ENCODE measurements around the gene SKI.
"Not testable (repeated sequence)": the region's sequence is repeated elsewhere in the genome, so short reads cannot be mapped to it uniquely, and the experiment has no call there.

Gene SKI

DNA sequence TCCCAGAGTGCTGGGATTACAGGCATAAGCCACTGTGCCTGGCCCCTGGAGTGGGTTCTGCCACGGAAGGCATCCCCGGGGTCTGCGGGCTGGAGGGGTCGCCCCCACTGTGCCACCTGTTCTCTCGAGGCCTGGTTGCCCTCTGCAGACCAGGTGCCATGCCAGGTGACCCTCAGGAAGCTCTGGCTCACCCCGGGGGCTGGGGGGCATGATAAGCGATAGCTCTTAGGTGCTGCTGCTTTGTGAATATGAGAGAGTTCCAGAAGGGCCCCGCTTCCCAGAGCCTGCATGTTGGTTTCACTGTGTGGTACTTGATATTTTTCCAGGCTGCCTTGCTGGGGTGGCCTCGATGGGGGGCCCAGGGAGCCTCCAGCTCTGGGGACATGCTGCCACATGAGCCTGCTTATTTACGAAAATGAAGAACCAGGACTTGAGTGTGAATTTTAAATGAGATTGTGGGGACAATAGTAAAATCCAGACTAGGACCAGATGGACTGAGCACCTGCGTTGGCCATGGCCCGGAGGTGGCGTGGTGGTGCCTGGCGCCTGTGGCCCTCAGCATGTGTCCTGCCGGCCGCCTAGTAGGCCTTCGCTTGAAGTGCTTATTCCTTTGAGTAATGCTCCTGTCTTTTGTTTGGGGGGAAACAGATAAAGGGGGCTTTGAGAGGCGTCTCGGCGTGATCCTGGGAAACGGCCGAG lies 7.3 kb downstream of the SKI start:
- Mint-ChIP-seq H3K4me1 (peaks cover 61 to 88% of the 10 kb centered on the region in 2 donors), H3K36me3 (peaks cover 8 to 20% of the 10 kb centered on the region in 2 donors), H3K9me3 (no peaks in the 10 kb centered on the region), H3K27me3 (no peaks in the 10 kb centered on the region), H3K27ac (peak overlapping the region; percentile 77), H3K4me3 (peak overlapping the region in 1 of 2 donors; percentile 46)
- no peak for DNase-seq
- ATAC-seq (replicated peaks): no peak

DNA sequence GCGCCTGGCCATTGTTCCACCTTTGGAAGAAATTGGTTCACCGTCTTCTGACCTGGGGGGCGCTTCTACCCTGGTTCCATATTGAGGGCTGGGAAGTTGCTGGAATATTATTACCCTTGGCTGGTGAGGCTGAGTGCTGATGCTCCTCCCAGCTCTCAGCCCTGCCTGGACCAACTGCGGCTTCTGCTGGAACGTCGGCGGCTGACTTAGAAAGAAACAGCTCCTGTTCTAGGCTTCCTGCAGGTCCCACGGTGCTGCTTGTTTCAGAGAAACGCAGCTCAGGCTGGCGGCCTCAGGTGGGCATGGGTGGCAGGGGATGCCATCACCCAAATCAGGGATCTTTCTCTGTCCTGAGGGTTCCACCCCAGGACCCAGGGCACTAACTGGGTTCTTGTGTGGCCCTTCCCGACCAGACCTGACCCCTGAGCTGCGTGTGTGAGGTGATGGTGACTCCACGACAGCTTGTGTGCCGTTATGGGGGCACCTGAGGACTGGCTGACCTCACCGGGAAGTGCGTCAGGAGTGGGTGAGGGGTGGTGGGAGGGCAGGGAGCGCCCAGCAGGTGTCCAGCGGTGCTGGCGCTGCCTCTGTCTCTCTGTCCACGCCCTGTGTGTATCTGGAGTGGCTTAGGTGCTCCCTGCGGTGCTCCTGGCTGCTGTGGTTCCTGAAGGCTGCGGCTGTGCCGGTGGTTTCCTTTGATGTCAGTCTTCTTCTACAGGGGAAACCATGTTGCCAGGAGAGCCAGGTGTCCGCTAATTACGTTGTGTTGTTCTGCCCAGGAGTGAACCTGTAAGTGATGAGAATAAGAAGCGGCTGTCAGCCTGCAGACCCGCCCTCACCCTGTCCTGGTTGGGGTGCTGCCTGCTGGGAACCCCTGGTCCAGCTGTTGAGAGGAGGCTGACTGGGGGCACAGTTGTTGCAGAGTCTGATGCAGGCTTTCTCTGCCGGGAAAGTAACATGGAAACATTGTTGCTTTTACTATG lies 8.9 kb downstream of the SKI start:
- no peak for ATAC-seq (replicated peaks)
- no peak for DNase-seq
- H3K9me3 Mint-ChIP-seq: no peaks in the 10 kb centered on the region
- H3K4me3 Mint-ChIP-seq: no peak overlapping the region
- H3K36me3 Mint-ChIP-seq: peaks cover 11 to 14% of the 10 kb centered on the region in 2 donors
- peaks cover 51 to 84% of the 10 kb centered on the region in 2 donors for H3K4me1 Mint-ChIP-seq
- no peaks in the 10 kb centered on the region for H3K27me3 Mint-ChIP-seq
- H3K27ac Mint-ChIP-seq: no peak overlapping the region

DNA sequence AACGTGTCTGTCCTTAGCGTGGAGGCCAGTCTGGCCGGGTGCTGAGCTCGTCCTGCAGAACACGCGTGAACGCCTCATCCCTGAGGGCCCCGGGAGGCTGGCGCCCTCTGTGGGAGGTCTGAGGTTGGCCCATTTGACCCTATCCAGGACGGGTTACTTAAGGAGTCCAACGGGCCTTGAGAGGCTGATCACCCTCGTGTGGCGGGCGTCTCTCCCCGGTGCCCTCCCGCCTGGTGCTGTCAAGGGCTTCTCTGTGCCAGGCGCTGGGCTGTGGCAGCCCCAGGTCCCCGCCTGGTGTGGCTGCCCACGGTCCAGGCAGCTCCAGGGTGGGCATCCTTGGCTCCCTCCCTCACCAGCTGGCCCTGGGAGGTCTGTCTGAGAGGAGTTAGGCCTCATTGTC lies 9.7 kb downstream of the SKI start:
- no peaks in the 10 kb centered on the region for H3K9me3 Mint-ChIP-seq
- H3K4me3 Mint-ChIP-seq: no peak overlapping the region
- DNase-seq (no peak), ATAC-seq (replicated peaks) (no peak)
- peaks cover 14 to 15% of the 10 kb centered on the region in 2 donors for H3K36me3 Mint-ChIP-seq
- H3K27ac Mint-ChIP-seq: no peak overlapping the region
- H3K4me1 Mint-ChIP-seq: peaks cover 47 to 83% of the 10 kb centered on the region in 2 donors
- no peaks in the 10 kb centered on the region for H3K27me3 Mint-ChIP-seq

- no peaks in the 10 kb centered on the region for H3K9me3 Mint-ChIP-seq
- no peaks in the 10 kb centered on the region for H3K27me3 Mint-ChIP-seq
- H3K36me3 Mint-ChIP-seq: peaks cover 15 to 16% of the 10 kb centered on the region in 2 donors
- no peak for DNase-seq
- peaks cover 47 to 79% of the 10 kb centered on the region in 2 donors for H3K4me1 Mint-ChIP-seq
- ATAC-seq (replicated peaks): no peak
- peak overlapping the region; percentile 31 for H3K27ac Mint-ChIP-seq
- no peak overlapping the region for H3K4me3 Mint-ChIP-seq
These were observed 10.4 kb downstream of the SKI start for GRCh38 chr1:2238361-2239012.

DNA sequence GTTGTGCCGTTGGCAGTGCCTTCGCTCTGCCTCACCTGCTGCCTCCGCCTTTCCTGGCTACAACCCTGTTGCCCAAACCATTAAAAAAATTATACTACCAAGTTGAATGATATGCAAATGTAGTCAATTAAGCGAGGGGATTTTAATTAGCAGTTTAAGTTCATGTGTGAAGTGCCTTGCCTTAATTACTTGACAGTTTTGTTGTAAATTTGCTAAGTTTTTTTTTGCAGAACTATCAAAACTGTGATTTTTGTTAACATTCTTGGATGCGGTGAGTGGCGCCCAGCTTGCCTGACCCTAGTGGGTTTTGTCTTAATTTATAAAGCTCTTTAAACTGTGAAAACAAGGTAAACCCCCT lies 10.9 kb downstream of the SKI start:
- no peak for ATAC-seq (replicated peaks)
- Mint-ChIP-seq H3K4me1 (peaks cover 47 to 79% of the 10 kb centered on the region in 2 donors), H3K9me3 (no peaks in the 10 kb centered on the region), H3K36me3 (peaks cover 15 to 18% of the 10 kb centered on the region in 2 donors), H3K27ac (no peak overlapping the region), H3K4me3 (no peak overlapping the region), H3K27me3 (no peaks in the 10 kb centered on the region)
- no peak for DNase-seq

- Mint-ChIP-seq H3K9me3 (no peaks in the 10 kb centered on the region), H3K4me1 (peaks cover 42 to 76% of the 10 kb centered on the region in 2 donors), H3K36me3 (peaks cover 15 to 18% of the 10 kb centered on the region in 2 donors), H3K27ac (peak overlapping the region; percentile 51), H3K4me3 (no peak overlapping the region), H3K27me3 (no peaks in the 10 kb centered on the region)
- DNase-seq: no peak
- no peak for ATAC-seq (replicated peaks)
These were observed 11.4 kb downstream of the SKI start for GRCh38 chr1:2239384-2239985.

- Mint-ChIP-seq H3K9me3 (no peaks in the 10 kb centered on the region), H3K27me3 (no peaks in the 10 kb centered on the region), H3K4me1 (peaks cover 40 to 77% of the 10 kb centered on the region in 2 donors), H3K4me3 (no peak overlapping the region), H3K36me3 (peaks cover 15 to 18% of the 10 kb centered on the region in 2 donors), H3K27ac (peak overlapping the region; percentile 65)
- ATAC-seq (replicated peaks) (no peak), DNase-seq (no peak)
These were observed 12.4 kb downstream of the SKI start for GRCh38 chr1:2240270-2241156.

DNA sequence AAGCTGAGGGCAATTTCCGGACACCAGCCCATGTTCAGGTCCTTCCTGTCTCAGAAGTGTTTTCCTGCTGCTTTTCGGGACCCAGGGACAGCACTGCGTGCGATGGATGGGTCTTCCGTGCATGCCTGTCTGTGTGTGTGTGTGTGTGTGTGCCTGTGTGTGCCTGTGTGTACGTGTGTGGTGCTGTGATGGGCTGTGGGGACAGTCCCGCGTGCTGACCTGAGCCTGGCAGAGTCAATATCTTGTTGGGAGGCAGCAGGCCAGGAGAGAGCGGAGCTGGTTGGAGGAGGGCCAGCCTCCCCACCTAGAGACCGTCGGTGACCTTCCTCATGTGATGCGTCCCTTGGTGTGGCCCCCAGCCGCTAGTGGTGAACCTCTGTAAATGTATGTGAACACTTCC lies 13.7 kb downstream of the SKI start:
- Mint-ChIP-seq H3K4me3 (no peak overlapping the region), H3K4me1 (peaks cover 43 to 77% of the 10 kb centered on the region in 2 donors)

DNA sequence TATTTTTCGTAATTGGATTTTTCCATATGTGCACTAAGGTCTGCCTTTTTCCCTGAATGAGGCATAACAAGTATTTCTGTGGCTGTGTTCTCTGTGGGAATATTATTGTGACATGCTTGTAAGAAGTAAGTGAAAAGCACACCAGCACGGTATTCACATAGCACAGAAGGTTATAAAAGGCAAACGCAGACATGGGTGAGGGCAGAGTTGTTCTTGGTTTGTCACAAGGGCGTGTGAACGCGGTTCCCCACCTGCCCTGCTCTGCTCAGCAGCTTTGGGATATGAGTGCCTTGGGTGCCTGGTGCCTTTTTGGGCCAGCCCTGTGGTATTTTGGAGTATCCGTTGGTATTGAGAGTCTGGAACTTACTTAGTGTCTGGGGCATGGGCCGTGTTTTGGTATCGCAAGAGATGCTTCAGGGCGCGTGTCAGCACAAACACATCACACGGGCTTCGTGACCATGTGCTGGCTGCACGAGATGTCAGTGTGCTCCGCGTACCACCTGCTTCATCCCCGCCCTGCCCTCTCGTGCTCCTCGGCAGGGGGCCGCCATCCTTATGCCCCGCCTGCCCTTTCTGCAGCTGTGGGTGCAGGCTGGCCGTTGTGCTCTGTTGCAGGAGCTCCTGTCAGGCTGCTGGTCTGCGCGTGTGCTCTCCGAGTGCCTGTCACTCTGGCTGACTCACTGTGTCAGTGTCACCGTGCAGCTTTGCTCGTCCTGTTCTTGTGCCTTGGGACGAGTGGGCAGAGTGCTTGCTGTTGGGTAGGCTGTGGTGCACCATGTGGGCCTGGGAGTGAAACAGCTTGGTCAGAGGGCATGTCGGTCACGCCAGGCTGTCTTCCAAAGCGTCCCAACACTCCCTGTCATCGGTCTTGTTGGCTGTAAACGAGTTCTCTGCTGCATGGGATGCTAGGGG lies 15.0 kb downstream of the SKI start:
- Mint-ChIP-seq H3K36me3 (peaks cover 15 to 18% of the 10 kb centered on the region in 2 donors), H3K27me3 (no peaks in the 10 kb centered on the region), H3K4me1 (peaks cover 44 to 79% of the 10 kb centered on the region in 2 donors), H3K4me3 (peak overlapping the region in 1 of 2 donors; percentile 32), H3K9me3 (no peaks in the 10 kb centered on the region), H3K27ac (no peak overlapping the region)
- DNase-seq (no peak), ATAC-seq (replicated peaks) (no peak)

More for the DNA sequence above, 13.7 kb downstream of the SKI start:
- Mint-ChIP-seq H3K9me3 (no peaks in the 10 kb centered on the region), H3K36me3 (peaks cover 15 to 18% of the 10 kb centered on the region in 2 donors), H3K27me3 (no peaks in the 10 kb centered on the region), H3K27ac (no peak overlapping the region)
- ATAC-seq (replicated peaks): no peak
- DNase-seq: no peak

- H3K27me3 Mint-ChIP-seq; DNase-seq; ATAC-seq (replicated peaks); H3K36me3 Mint-ChIP-seq; H3K9me3 Mint-ChIP-seq: not testable (repeated sequence)
- Mint-ChIP-seq H3K4me1 (peaks cover 51 to 86% of the 10 kb centered on the region in 2 donors), H3K4me3 (peak overlapping the region; percentile 65 to 73), H3K27ac (peak overlapping the region; percentile 73)
These were observed 18.9 kb downstream of the SKI start for GRCh38 chr1:2247045-2247394.

- ATAC-seq (replicated peaks): no peak
- Mint-ChIP-seq H3K4me1 (peaks cover 54 to 86% of the 10 kb centered on the region in 2 donors), H3K27me3 (no peaks in the 10 kb centered on the region), H3K4me3 (no peak overlapping the region), H3K27ac (no peak overlapping the region), H3K9me3 (no peaks in the 10 kb centered on the region), H3K36me3 (peaks cover 5 to 9% of the 10 kb centered on the region in 2 donors)
- DNase-seq: no peak
These were observed 19.6 kb downstream of the SKI start for GRCh38 chr1:2247760-2248126.

DNA sequence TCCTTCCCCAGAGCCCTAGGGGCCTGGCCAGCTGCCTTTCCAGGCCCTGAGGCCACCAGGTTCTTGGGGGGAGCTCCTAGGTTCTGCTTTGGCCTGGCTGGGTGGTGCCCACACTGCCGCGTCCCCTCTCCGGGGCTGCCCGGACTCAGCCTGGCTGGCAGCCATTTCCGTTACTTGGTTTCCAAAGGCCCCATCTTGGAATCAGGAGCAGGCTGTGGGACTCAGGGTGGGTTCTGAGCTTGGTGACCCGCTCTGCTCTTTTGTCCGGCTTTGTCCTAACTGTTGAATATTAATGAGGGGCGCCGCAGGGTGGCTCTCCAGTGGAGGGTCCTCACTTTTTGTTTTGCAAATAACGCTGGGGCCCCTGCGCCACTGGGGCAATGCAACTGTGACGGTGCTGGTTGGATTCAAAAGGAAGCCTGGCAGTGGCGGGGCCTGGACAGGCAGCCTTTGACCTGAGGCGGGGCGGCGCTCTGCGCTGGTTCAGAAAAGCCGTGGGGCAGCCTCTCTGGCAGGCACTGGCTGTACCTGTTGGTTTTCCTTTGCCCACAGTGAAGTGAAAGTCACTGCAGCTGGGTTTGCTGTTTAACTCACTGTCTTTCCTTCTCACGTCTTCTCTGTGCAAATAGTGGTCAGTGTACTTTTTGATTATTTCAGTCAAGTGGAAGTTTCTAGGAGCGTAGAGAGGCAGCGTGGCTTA lies 20.2 kb downstream of the SKI start:
- Mint-ChIP-seq H3K9me3 (no peaks in the 10 kb centered on the region), H3K4me3 (no peak overlapping the region), H3K27ac (peak overlapping the region; percentile 71), H3K27me3 (no peaks in the 10 kb centered on the region), H3K4me1 (peaks cover 51 to 91% of the 10 kb centered on the region in 2 donors), H3K36me3 (peaks cover 6 to 9% of the 10 kb centered on the region in 2 donors)
- ATAC-seq (replicated peaks) (no peak), DNase-seq (no peak)
